Frontal cortex (tissue), 4 donors: ENCODE data around the gene ACAD8. TPM values are rescaled to one million over a fixed set of nuclear protein-coding genes. Genes with fewer than 3 reads are reported as not detected.
"Not testable (repeated sequence)": the region's sequence is repeated elsewhere in the genome, so short reads cannot be mapped to it uniquely, and the experiment has no call there.

ENCODE experiments used
- DNase-seq, 2 donors: peaks; one replicate each; pipeline ENCODE4 v3.0.0; 2012; ENCODE audit warnings: low spot score in 2 of 2
- FAIRE-seq: peaks from 2 replicates; lab custom pipeline; 2012; peaks lifted over from hg19 to GRCh38; lab: Jason Lieb, UNC
- total RNA-seq: library from RNA; depleted of rRNA; stranded (reverse); fragments of >200 nt; gene quantifications from one replicate; pipeline ENCODE4 v1.2.3, GENCODE V29; 2014
- donor health status: control.
- donor health status: control.
- donor health status: control.

ACAD8 gene
- total RNA-seq, 1 donor from 2014 or later = 24.5 TPM

- FAIRE-seq (no peak), DNase-seq (no peak)
These were observed 11.8 kb downstream of the ACAD8 start for GRCh38 chr11:134264966-134265764.

- DNase-seq = no peak
- FAIRE-seq = no peak
These were observed 13.1 kb downstream of the ACAD8 start for GRCh38 chr11:134266440-134266839.

- no peak for FAIRE-seq
- no peak for DNase-seq
These were observed 13.5 kb downstream of the ACAD8 start for GRCh38 chr11:134266841-134267251.

DNA sequence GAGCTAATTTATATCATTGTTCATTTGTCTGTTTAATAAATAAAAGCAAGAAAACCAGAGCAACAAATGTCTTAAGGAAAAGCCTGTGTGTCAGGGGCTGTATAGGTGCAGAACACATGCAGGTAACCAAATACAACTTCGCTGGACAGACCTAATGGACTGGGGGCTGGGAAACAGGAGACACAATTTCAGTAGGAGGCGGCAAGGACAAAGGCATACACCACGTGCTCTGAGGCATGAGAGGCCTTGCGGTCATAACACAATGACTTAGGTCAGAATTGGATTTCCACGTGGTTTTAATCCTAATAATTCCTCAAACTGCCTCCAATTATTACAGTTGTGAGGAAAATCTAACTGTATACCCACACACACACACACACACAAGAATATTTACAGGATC lies 14.1 kb downstream of the ACAD8 start:
- DNase-seq (no peak), FAIRE-seq (no peak)

GRCh38 chr11:134267966-134268365 lies 14.6 kb downstream of the ACAD8 start:
- no peak for FAIRE-seq
- no peak for DNase-seq

DNA sequence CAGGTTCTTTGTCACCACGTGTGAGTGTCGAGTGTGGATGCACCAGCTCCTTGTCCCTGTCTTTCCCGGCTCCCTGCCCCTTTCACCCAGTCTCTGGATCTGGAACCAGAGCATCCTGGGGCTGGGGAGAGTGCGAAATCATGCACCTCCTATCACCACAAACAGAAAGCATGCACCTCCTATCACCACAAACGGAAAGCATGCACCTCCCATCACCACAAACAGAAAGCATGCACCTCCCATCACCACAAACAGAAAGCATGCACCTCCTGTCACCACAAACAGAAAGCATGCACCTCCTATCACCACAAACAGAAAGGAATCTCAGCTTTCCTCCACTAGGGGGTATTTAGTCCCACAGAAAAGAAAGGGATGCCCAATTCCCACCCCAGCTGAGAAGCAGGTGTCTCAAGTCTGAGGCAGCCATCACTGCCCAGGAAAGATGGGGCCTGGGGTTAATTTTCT lies 16.9 kb downstream of the ACAD8 start:
- FAIRE-seq = no peak
- DNase-seq = no peak

DNA sequence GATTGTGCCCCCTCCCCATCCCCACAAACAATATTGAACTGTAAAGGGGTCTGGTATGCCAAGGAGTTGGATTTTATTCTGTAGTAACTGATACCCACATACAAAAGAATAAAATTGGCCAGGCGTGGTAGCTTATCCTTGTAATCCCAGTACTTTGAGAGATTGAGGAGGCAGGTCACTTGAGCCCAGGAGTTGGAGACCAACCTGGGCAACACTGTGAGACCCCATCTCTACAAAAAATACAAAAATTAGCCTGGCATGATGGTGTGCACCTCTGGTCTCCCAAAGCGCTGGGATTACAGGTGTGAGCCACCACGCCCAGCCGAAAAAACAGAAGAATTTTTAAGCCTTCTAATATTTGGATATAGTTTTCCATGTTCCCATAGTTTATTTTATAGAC lies 18.6 kb downstream of the ACAD8 start:
- FAIRE-seq (no peak), DNase-seq (no peak)

GRCh38 chr11:134272381-134273316 lies 19.3 kb downstream of the ACAD8 start:
- FAIRE-seq = no peak
- DNase-seq = no peak

DNA sequence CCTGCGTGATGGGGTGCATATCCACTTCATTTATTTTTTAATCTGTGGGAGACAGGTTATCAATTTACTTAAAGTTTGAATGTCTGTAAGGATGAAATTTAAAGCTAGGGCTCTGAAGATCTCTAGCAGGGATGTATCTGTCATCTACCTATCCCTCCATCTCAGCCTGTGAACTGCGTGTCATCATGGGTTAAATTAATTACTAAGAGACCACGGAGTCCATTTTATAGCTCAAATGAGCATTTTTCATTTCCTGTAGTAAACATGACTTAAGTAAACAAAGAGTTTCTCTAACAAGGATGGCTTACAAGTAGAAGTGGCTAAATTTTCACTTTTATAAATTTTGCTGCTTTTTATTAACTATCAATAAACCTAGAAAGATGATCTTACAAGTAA lies 19.9 kb downstream of the ACAD8 start:
- FAIRE-seq (no peak), DNase-seq (no peak)

DNA sequence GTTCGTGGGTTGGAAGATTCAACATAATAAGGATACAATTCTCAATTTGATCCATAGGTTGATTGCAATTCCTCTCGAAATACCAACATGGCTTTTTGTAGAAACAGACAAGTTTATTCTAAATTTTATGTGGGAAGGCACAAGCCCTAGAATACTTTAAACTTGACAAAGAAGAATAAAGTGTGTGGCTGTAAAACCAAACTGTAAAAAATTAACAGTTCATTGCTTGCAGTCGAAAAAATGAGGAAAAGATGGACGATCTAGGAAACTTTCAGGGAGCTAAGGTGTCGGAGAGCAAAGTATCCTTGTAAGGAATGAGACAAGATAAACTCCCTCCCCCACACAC lies 21.8 kb downstream of the ACAD8 start:
- FAIRE-seq = no peak
- DNase-seq = no peak

DNA sequence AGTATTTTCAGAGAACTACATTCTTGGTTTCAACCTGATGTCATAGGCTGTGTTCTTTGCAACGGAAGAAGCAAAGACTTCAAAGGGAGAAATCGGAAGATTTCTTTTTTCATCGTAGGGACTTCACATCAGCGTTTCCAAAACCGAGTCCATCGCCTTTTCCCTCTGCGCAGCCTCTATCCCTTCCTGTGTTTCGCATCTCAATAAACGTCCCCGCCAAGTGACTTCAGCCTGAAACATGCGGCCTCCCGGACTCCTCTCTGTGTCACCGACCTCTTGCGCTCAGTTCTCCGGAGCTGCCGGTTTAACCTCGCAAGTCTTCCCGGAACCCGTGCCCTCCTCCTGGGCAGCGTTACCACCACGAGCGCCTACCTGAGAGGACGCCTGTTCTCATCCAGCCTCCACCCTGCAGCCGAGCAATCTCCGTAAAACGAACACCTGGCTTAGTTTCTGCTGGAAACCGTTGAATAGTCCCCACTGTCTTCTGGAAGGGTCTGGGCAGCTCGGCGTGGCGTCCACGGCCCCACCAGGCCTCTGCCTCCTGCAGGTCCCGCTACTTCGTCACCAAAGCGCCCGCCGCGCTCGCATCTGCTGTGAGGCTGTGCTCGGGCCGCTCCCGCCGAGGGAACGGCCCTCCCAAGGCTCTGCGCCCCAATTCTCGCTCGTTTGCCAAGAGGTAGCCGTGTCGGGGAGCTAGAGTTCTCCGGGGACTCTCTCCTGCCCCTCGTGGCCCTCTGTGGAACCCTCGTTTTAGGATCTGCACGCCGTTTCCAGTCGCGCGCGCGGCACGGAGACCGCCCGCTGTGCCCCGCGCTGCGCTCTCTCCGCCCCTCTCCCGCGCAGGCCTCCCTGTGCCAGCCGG lies 22.4 kb downstream of the ACAD8 start, which contains the start of gene GLB1L3:
TSS of gene GLB1L3 (plus strand) at position 846 of the 862 bp plus-strand sequence. CDS start 362 bp downstream, outside the sequence.
- peak; percentile 48 to 70 for DNase-seq
- FAIRE-seq = no peak

DNA sequence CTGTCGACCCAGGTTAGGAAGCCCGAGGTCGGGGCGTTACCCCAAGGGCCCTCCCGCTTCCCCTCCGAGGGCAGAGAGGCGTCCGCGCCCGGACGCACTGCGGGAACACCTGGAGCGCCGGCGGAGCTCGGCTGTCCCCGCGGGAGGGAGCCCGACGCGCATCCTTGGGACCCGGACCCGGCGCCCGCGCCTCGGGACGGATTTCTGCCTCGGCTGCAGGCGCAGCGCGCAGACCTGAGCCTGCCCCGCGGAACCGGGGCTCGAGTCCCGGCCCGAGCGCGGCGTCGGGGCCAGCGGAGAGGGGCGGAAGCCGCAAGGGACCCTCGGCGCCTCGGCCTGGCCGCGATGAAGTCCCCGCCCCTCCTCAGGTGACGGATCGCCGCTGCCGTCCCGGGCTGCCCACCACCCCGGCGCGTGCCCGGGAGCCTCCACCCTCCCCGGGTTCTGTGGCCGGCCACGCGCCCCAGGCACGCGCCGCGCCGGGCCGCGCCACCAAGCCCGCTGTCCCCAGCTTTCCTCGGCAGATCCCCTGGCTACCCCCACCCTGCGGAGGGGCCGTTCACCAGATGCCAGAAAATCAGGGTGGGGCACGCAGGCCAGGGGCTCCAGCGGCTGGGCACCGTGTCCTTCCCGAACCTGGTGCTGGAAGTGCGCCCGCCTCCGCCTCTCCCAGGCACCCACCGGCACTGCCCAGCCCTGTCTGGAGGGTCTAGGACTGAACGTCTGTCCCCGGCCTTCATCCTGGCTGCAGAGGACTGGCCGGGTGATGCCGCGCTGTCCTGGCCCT lies 23.2 kb downstream of the ACAD8 start:
- DNase-seq (no peak), FAIRE-seq (no peak)

DNA sequence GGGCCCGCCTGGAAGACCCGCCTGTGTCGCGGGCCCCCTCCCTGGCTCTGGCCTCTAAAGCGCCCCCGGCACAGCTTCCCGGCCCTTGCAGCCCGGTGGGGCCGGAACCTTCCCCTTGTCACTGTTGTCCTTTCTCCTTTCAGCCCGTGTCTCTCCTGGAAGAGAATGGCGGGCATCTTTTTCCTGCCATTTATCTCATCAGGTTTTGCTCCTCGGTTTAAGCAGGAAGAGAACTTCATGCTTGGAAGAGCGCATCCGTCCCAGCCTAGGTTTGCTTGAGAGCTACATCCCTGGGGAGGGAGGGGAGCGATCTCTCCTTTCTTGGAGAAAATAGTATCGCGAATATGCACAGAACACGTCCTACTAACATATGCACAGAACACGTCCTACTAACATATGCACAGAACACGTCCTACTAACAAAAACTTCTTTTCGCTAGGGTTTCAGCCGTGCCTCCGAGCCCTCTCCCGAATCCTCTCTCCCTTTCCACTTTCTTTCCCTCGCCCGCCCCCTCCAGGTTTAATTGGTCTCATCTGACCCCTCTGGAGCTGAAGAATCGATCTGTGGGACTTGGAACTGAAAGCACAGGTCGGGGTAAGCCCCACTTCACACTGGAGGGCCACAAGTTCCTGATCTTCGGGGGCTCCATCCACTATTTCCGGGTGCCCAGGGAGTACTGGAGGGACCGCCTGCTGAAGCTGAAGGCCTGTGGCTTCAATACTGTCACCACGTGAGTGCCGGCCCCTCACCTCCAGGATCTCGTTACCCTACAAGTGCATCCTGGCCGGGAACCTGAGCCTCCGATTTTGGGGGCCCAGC lies 24.0 kb downstream of the ACAD8 start:
- no peak for DNase-seq
- FAIRE-seq = no peak

- FAIRE-seq (no peak), DNase-seq (no peak)
These were observed 25.0 kb downstream of the ACAD8 start for GRCh38 chr11:134278356-134278755.

- not testable (repeated sequence) for FAIRE-seq, DNase-seq
These were observed 28.3 kb downstream of the ACAD8 start for GRCh38 chr11:134281635-134282034.

DNA sequence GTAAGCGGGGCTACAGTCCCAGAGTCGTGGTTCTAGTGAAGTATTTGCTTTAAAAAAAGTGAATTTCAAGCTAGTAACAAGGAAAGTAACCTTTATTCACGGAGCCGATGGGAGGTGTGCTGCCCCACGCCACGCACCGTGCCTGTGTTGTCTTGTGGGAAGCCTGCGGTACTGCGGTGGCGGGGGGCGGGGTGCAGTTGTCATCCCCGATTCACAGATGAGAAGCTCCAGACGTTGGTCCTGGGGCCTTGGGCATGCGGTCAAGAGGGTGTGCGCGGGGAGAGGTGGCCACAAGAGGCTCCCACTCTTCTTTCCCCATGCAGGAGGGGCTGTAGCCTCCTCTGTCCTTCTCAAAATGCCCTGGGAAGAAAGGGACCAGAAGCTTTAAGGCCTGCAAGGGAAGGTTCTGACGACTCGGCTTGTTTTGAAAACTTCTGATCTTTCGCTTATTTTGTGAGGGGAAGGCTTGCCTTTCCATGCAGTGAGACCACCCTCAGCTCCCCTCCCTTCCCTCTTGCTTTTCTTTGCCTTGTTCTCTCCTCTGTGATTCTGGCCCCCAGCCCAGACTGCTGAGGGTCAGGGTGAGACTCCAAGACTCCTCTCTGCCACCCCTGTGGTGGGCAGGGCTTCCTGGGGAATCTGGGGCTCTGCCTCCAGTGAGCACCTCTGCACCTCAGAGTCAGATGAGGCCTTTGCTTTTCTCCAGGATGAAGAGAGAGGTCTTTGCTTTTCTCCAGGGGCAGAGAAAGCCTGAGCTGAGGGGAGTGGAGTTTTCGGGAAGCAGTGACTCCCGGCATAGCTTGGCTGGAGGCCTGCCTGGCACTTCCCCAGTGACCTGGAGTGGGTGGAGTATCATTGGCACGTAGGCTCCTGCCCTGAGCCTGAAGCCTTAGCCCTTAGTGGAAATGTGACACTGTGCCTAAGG lies 29.0 kb downstream of the ACAD8 start:
- FAIRE-seq (no peak), DNase-seq (no peak)
